HG02610 (cell line): ENCODE results near the gene NGB.
"Not testable (repeated sequence)": the region's sequence is repeated elsewhere in the genome, so short reads cannot be mapped to it uniquely, and the experiment has no call there.

Experiments used
- ATAC-seq: cut with Tn5 transposase; IDR thresholded peaks from one replicate; pipeline ENCODE4 v1.9.1; 2021; ENCODE audit warnings: mild to moderate bottlenecking, moderate library complexity; ENCODE audit not compliant: unreplicated experiment

NGB gene

DNA sequence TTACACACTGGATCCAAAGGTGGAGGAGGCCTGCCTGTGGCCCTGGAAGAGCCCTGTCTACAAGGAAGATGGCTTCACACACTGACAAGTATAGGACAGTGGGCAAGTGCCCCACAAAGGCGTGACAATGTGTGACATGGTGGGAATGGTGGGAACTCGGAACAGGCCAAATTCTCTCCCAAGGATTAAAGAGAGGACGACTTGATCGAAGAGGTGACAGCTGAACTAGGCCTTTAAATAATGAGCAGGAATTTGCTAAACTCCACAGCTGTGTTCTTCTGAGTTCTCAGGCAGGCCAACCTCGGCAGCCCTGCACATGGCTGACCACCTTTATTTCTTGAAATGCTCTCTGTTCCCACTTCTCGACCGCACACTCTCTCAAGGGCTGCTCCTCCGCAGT lies 25.9 kb upstream of the NGB start:
- ATAC-seq: no peak

DNA sequence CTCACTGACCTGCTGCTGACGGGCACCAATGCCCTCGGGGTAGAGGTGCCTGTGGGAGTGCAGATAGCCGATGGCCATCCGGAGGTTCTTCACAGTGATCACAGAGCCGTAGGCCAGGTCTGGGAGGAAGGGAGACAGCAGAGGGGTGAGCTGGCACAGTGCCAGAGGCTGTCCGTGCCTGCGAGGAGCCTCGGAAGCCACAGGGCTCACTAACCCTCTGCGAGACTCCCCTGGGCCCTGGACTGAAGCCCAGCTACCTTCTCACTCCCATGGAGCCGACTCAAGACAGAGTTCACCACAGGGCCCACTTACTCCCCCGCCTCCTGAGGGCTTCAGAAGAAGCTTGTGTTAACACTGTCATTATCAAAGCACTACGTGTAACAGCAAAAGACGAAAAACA lies 25.1 kb upstream of the NGB start:
- ATAC-seq: no peak

DNA sequence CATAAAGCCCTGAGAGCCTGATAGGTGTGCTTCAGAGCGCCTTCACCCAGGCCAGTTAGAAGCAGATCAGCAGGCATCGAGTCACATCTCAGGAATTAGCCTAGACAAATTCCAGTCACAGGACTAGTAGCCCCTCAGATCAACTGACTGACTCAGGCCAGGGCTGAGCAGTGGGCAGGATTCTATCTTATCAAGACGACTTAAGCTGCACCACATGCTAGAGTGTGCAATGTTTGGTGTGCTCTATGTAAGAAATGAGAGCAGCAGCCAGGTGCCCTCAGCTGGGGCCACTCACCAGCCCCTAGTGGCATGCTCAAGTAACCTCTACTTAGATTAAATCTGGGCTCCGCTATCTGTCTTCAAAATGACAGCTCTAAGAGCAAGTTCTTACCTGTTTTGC lies 19.7 kb upstream of the NGB start:
- ATAC-seq: no peak

DNA sequence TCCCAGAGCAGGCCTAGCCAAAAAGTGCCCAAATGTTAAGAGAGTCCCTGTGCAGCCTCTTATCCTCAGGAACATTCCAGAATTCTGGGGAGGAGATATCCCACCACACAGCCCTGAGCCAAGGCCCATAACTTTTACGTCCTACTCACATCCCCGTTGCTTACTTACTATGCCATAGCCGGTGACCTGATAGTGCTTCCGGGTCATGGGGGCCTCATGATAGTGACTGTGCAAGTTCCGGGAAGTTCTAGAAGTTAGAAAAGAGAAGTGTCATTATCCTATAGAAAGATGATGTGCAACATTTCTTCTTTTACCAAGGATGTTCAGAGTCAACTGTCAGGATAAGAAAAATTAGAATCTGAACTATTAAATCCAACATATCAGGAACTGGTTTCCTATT lies 15.6 kb upstream of the NGB start:
- ATAC-seq: no peak

DNA sequence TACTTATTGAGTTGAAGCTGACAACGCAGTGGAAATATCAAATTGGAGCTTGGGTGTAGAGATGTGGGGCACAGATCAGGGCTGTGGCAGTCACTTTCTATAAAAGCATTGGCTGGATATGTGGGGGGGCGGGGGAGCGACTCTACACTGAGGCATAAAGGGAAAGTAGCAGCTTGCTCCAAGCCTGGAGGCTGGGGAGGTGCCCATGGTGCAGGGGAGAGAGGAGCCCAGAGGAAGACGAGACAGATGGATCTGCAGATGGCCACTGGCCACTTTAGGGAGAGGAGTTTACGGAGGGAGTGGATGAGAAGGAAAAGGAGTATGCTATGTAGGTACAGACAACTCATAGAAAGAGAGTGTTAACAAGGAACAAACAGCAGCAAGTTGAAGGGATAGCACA lies 13.5 kb upstream of the NGB start:
- no peak for ATAC-seq

DNA sequence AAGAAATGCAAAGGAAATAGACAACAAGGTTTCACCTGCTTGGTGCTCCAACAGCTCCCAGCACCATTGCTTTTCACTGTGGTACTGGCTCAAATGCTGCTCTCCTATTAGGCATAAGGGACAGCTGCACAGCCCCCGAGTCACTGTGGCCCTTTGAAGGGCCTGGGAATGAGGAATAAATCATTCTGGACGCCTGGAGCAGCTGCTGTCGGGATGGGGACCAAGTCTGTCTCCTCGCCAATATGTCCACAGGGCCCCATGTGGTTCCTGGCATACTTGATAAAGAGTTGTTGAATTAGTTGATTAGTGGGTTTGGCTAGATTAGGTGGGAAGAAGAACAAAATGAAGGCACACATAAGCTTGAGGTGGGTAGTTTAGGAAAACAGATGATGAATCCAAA lies 13.1 kb upstream of the NGB start:
- ATAC-seq: no peak

DNA sequence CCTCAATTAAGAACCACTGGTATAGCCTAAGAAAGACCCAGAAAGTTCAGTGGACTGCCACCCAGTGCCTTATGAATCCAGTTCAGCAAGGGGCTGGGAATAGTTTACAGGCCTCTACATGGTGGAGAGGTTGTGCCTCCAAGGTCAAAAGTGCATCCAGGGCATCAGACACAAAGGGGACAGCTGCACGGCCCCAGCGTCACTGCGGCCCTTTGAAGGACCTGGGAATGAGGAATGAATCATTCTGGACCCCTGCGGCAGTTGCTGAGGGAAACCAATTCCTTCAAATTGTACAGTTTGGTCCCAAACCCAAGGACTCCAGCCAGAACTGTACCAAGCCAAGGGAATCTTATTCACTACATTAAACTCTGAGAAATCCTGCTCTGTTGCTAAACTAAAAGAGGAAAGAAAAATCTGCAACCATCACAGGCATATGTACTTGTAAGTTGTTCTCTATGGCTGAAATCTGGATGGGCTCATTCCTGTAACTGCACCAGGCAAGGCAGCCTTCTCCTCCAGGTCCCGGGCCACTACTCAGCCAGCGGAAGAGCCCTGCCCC lies 10.9 kb upstream of the NGB start:
- ATAC-seq: no peak

DNA sequence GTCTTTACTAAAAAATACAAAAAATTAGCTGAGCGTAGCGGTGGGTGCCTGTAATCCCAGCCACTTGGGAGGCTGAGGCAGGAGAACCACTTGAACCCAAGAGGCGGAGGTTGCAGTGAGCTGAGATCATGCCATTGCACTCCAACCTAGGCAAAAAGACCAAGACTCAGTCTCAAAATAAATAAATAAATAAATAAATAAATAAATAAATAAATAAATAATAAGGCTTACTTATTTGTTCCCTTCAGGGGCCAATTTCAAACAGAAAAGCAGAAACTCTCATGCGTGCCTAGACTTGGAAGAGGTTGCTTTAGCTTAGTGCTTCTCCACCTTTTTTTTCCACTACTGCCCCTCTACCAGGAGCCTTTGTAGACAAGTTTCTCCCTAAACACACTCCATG lies 9.9 kb upstream of the NGB start:
- not testable (repeated sequence) for ATAC-seq

DNA sequence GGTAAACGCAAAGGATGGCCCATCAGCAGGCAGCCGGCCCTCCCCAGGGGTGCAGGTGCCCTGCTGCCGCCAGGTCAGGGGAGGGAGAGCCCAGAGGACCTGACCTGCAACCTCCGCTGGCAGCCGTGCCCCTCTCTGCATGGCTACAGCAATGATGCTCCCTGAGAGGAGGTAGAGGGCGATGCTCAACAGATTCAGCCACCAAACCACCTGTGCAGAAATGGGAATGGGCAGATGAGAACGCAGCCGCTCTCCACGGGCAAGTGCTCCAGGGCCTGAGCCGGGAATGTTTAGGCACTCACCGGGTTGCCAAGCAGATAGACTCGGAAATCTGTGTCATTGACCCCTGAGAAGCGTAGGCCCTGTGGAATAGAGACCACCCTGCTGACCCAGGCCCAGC lies 8.7 kb upstream of the NGB start:
- ATAC-seq: no peak

DNA sequence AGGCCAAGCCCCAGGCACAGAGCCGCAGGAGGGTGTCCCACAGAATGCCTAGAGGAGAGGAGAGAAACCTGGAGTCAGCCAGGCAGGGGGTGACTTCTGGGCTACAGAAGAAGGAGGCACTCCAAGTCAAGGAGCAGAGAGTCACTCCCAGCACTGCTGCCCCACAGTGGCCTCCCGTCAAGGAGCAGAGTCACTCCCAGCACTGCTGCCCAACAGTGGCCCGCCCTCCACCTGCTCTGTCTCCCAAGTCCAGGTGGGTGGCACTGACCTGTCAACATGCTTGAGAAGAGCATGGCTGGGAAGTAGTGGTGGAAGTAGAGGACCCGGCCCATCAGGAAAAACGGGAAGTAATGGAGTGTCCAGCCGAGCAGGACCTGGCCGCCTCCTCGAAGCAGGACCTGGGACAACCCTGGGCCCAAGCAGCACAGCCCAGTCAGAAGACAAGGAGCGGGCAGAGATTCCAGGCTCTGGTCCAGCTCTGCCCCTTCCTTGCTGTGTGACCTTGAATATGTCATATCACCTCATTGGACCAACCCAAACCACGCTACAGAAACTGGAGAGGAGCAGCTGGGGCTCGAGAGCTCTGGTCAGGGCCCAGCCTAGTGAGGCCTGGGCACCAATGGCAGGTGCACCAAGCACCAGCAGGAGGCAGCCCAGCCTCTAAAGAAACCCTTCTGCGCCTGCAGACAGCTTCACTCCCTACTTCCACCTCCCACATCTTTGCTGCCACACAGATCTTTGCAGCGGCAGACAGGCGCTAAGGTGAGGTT lies 7.6 kb upstream of the NGB start:
- no peak for ATAC-seq

DNA sequence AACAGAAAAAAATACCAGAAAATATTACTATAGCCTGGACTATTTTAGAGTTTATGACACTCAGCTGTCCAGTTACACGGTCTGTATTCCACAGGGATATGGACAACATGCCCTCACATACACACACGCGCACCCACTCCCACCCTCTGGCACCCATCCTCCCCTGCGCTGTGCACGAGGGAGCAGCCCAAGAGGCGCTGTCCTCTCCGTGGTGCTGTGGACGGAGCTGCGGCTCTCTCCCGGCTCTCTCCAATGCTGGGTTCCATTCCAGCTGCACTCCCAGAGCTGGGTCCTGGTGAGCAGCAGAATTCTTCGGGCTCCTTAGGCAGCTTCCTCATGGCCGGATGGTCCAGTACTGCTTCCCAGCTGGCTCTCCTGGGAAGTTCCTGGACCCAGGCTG lies 6.0 kb upstream of the NGB start:
- no peak for ATAC-seq

DNA sequence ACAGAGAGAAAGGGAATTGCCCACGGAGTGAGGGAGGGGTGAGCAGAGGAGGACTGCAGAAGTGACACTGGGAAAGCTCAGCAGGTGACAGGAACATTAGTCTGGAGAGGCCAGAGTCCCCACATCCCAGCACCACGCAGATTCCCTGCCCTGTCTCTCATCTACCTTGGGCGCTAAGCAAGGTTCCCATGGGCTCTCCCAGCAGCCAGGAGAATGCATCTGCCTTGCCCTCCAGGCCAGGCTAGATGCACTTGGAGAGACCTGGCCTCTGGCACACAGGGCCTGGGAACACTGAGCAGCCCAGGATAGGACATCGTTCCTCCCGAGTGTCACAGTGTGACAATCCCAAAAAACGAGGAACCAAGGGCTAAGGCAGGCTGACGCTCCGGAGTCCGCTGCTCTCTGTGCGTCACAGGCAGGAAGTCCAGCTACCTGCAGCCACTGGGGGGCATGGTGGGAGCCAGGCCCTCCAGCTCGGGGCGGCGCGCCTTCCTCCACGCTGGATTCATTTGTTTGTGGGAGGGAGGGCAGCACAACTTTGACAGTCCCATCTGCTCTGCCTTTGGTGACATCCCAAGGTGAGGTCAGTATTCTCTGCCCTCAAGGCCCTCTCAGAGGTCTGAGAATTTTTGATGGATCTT lies 5.4 kb upstream of the NGB start:
- ATAC-seq: no peak

DNA sequence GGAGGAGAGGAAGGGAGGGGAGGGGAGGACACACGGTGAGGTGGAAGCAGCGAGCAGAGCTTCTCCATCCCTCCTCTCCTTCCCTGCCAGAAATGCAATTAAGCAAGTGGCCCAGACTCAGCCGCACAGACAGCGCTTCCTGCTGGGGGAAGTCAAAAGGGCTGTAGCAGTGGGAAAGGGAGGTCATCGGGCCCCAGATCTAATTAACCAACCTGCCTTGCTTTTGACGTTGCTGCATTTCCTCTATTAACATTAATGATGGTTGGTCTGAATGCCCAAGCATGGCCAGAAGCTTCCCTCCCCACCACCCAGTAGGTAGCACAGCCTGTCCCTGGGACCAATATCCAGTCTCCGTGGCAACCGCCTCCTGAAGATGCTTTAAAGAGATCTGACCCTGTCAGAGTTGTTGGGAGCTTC lies 4.6 kb upstream of the NGB start:
- ATAC-seq: no peak

DNA sequence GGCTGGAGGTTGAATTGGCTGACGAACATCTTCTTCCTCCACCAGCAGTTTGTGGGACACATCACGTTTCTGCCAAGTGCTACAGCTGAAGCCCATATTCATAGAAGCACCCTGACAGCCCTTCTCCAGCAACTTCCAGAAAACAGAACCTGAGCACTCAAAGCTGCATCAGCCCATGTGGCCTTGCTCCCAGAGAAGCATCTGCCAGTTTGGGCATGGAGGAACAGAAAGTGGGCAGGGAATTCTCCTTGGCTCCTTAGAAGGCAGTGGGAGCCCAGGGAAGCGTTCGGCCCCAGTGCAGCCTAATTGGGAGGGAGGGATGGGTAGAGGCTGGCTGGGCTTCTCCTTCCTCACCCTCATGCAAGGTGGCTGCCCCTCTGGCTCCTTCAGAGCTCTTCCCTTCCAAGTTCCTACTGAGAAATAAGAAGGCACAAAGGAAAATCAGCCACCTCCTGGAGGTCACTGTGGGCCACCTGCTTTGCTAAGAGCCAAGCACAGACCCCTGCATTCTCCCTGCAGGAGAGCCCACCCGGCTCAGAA lies 4.1 kb upstream of the NGB start:
- no peak for ATAC-seq

DNA sequence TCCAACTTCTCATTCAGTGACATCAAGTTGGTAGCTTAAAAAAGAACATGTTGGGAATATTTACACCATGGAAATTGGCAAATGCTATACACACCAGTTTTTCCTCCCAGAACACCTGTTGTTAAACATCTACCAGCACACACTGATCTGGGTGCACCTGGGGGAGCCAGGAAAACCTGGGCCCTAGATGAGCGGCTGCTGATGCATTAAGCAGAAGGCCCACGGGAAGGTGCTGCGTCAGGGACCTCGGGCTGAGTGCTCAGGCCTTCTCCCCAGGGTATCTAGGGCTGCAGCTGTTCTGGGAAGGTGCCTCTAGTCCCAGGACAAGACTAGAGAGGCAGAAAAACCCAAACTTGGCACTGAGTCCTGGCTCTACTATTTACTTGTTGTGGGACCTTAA lies 2.8 kb upstream of the NGB start:
- no peak for ATAC-seq

DNA sequence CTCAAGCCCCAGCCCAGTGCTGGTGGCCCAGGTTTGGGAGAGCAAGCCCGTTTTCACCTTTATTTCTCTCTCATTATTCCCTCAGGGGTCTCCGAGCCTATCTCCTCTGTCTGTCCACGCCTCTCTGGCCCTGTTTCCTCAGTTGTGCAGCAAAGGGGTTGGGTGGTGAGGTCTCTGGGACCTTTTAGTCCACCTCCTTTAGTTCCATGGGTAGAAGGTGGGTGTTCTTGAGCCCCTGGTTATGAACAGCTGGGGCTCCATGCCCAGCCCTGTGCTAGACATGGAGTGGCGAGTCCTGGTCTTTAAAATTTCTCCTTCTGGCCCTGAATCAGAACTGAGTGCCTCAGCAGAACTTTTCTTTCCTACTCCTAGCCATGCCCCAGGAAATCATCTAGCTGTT lies 1.3 kb upstream of the NGB start:
- no peak for ATAC-seq

DNA sequence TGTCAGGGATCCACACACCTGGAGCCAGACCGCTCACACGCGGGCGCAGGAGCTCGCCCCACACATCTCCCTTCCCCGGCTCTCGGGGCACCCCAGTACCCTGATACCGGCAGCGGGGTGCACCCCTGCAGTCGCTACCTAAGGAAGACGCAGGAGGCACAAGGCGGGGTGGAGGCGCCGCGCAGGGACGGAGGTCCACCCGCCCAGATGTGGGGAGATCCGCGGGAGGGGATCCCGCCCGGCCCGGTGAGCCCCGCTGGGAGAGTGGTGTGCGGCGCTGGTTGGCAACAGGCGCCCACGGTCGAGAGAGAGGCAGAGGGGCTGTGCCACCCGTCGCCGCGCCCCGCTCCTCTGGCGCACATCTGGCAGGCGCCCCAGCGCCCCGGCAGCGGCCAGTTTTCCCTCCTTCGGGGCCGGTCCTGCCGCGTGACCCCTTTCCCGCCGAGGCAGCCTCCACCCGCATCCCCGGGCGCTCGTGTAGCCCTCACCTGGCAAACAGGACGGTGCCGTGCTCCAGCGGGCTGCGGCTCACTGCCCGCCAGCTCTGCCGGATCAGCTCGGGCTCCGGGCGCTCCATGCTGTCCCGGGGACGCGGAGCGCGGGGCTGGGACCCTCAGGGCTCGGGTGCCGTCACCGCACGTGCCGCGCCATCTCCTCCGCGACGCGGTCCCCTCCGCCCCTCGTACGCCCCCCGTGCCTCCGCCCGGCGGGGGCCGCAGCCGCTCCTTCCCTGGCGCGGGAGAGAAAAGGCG lies 469 bp downstream of the NGB start:
- no peak for ATAC-seq

DNA sequence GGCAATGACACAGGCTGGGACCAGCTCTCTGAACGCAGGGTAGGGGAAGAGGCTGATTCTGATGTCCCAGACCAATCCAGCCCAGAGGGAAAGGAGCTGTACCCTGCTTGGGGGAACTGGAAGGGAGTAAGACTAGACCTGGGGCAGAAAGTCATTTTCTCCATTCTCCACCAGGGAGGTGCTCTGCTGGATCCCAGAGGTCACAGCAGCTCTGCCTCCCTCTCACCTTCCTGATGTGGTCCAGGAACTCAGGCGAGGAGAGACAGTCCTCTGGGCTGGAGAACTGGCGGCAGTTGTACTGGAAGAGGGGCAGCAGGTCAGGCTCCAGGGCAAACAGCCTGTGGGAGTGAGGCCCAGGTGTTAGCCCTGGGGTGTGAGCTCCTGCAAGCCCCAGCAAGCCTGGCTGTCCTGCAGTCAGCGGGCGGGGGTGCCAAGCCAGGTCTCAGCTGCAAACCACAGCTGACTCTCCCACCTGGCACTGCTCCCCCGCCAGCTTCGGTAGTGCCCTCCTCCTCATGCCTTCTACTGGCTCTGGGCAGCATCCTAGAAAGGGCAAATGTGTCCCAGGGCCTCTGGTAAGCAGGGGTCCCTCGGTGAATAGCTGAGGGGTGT lies 1.9 kb downstream of the NGB start:
- ATAC-seq: no peak

DNA sequence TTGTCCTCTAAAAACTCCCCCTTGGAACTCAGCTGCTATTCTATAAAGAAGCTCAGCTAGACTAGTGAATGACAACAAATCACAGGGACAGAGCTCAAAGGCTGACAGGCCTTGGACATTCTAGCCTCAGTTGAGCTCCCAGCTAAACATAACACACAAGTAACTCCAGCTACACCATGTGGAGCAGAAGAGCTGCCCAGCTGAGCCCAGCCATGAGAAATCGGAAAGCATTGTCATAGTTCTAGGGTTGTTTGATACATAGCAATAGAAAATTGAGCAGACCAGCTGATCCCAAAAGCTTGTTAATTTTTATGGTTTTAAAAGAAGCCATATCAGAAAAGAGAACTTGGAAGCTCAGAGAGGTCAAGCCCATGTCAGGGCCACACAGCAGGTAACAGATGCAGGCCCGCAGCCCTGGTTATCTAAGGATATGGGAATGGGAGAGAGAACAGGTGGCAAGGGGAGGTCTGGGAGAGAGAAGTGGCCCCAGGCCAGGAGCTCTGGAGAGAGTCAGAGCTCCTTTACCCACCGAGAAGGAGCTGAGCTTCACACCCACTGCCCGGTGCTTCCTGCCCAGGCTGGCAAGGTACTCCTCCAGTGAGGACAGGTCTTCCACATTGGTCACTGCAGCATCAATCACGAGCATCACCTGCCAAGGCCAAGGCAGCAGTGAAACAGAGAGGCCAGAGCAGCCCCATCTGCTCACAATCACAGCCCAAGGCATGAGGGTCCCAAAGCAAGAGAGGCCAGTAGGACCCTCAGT lies 2.9 kb downstream of the NGB start:
- ATAC-seq: no peak

DNA sequence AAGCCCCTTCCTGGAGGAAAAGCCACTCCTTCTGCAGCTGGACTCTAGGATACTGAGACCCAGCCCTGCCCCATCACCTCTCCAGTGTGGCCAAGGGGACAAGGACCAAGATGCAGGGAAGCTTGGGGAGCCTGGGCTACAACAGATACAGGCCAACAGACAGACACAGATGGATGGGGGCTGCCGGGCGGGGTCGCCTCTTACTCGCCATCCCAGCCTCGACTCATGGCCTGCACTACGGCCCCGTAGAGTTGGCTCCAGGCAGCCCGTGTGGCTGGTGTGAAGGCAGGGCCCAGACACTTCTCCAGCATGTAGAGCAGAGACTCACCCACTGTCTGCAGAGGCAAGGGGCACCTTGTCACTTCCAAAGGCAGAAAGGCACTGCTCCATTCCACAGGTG lies 4.7 kb downstream of the NGB start:
- no peak for ATAC-seq
